ENCODE results near the gene DMD. TPM values are rescaled to one million over a fixed set of nuclear protein-coding genes. Genes with fewer than 3 reads are reported as not detected.

DMD gene
- total RNA-seq, 1 experiment from 2014 or later: 25.3 TPM

GRCh38 chrX:31836479-31836878 lies 1374.9 kb downstream of the DMD start:
- CTCF ChIA-PET: no interaction called here
- Histone ChIP-seq H3K4me1 (replicated peaks; ENCODE audit: insufficient read depth) (no peaks in the 10 kb centered on the region), H3K4me2 (no peak overlapping the region), H4K20me1 (ENCODE audit: insufficient read depth) (no peaks in the 10 kb centered on the region), H3K27me3 (ENCODE audit: insufficient read depth, low read depth) (no peaks in the 10 kb centered on the region), H3K79me2 (ENCODE audit: low read depth) (no peaks in the 10 kb centered on the region), H3K27ac (no peak overlapping the region), H2AFZ (no peak overlapping the region), H3K4me3 (no peak overlapping the region), H3K9me3 (ENCODE audit: insufficient read depth, low read depth) (no peaks in the 10 kb centered on the region), H3F3A (ENCODE audit: insufficient read depth, low read depth) (no peaks in the 10 kb centered on the region), H3K9me2 (ENCODE audit: insufficient read depth) (no peaks in the 10 kb centered on the region), H3K36me3 (ENCODE audit: low read depth) (no peaks in the 10 kb centered on the region)
- DNase-seq: no peak
- TF ChIP-seq, protein P1, sequence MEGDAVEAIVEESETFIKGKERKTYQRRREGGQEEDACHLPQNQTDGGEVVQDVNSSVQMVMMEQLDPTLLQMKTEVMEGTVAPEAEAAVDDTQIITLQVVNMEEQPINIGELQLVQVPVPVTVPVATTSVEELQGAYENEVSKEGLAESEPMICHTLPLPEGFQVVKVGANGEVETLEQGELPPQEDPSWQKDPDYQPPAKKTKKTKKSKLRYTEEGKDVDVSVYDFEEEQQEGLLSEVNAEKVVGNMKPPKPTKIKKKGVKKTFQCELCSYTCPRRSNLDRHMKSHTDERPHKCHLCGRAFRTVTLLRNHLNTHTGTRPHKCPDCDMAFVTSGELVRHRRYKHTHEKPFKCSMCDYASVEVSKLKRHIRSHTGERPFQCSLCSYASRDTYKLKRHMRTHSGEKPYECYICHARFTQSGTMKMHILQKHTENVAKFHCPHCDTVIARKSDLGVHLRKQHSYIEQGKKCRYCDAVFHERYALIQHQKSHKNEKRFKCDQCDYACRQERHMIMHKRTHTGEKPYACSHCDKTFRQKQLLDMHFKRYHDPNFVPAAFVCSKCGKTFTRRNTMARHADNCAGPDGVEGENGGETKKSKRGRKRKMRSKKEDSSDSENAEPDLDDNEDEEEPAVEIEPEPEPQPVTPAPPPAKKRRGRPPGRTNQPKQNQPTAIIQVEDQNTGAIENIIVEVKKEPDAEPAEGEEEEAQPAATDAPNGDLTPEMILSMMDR (conservative IDR thresholded peaks at IDR 0.05): no peak
- BruUV-seq (replicated peaks): no TSS peak
- POLR2A ChIA-PET (ENCODE audit: unreplicated experiment): no interaction called here
- intact Hi-C loops (cut with micrococcal nuclease; ENCODE audit: unreplicated experiment): no loop called here

DNA sequence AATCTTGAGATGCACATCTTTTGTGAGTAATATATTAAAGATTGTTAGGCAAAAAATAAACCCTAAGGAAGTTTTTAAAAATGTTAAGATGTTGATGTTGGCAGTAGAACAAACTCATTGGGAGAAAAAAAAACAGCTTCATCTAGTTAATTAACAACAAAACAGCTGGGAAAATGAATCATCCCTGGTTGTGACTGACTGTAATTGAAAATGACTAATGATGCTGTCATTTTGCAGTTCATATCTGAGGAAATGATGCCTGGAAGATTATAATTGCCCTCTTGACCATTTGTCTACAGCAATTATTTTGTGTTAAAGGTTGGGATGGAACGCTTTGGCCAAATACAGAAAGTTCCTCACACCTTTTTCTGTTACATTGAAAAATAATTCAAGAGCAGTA lies 1379.1 kb downstream of the DMD start:
- no peak for DNase-seq
- Histone ChIP-seq H3K9me3 (ENCODE audit: insufficient read depth, low read depth) (no peaks in the 10 kb centered on the region), H3K36me3 (ENCODE audit: low read depth) (no peaks in the 10 kb centered on the region), H3K4me1 (replicated peaks; ENCODE audit: insufficient read depth) (no peaks in the 10 kb centered on the region), H3K27ac (no peak overlapping the region), H3F3A (ENCODE audit: insufficient read depth, low read depth) (no peaks in the 10 kb centered on the region), H3K4me3 (no peak overlapping the region), H3K79me2 (ENCODE audit: low read depth) (no peaks in the 10 kb centered on the region), H2AFZ (no peak overlapping the region), H4K20me1 (ENCODE audit: insufficient read depth) (no peaks in the 10 kb centered on the region), H3K27me3 (ENCODE audit: insufficient read depth, low read depth) (no peaks in the 10 kb centered on the region), H3K4me2 (no peak overlapping the region), H3K9me2 (ENCODE audit: insufficient read depth) (no peaks in the 10 kb centered on the region)
- no TSS peak for BruUV-seq (replicated peaks)
- TF ChIP-seq, protein P1 (conservative IDR thresholded peaks at IDR 0.05): no peak
- no peak for TF ChIP-seq EZH2 (IDR thresholded peaks at IDR 0.05; ENCODE audit: low read depth)
- POLR2A ChIA-PET (ENCODE audit: unreplicated experiment): no interaction called here
- CTCF ChIA-PET: no interaction called here
- intact Hi-C loops (cut with micrococcal nuclease; ENCODE audit: unreplicated experiment): no loop called here

DNA sequence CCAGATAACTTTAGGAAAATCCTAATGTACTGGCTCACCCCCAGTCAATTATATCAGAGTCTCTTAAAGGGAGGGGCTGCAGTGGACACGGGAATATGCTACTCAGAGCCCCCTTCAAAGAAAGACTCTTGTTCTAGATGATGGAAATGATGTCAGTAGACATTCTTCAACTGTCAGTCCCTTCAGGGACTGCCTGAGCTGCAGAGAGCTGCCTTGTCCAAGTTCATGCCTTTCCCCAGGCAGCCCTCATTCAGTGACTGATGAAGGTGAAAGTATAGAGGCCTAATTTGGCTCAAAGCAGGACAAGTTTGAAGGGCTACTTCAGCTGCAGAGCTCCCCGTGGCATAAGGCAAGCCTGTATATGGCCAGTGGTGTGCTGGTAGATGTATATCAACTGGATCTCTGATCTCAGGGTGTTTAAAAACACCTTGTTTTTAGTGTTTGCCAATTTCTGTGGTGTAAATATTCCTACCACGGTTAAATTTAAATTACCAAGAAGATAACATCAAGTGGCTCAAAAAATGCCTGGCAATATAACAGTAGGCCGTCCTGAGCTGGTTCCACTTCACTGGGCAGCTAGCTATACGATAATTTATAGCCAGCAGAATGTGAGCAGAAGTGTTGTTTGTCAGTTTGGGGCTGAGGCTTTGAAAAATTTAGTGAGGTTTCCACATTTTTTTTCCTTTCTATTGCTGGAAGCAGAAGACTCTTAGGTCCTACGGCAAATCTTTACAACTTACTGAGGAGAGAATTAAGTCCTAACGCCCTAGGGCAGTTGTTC lies 1390.7 kb downstream of the DMD start:
- POLR2A ChIA-PET (ENCODE audit: unreplicated experiment): no interaction called here
- Histone ChIP-seq H3K4me3 (no peak overlapping the region), H3K79me2 (ENCODE audit: low read depth) (no peaks in the 10 kb centered on the region), H3K9me2 (ENCODE audit: insufficient read depth) (no peaks in the 10 kb centered on the region; the same call in 1 of the 2 replicates), H3K9me3 (ENCODE audit: insufficient read depth, low read depth) (no peaks in the 10 kb centered on the region), H3K4me1 (replicated peaks; ENCODE audit: insufficient read depth) (no peaks in the 10 kb centered on the region), H3K4me2 (no peak overlapping the region), H3F3A (ENCODE audit: insufficient read depth, low read depth) (no peaks in the 10 kb centered on the region), H4K20me1 (ENCODE audit: insufficient read depth) (no peaks in the 10 kb centered on the region), H2AFZ (no peak overlapping the region), H3K27me3 (ENCODE audit: insufficient read depth, low read depth) (no peaks in the 10 kb centered on the region), H3K36me3 (ENCODE audit: low read depth) (no peaks in the 10 kb centered on the region), H3K27ac (no peak overlapping the region)
- TF ChIP-seq, protein P1 (conservative IDR thresholded peaks at IDR 0.05): no peak
- TF ChIP-seq EZH2 (IDR thresholded peaks at IDR 0.05; ENCODE audit: low read depth): no peak
- no TSS peak for BruUV-seq (replicated peaks)
- intact Hi-C loops (cut with micrococcal nuclease; ENCODE audit: unreplicated experiment): no loop called here
- DNase-seq: no peak
- CTCF ChIA-PET: no interaction called here
